AG09319 (cell line): ENCODE measurements around the gene YIPF1.

Source experiments
- DNase-seq: peaks from one replicate; pipeline ENCODE4 v3.0.0-alpha.2; 2010; ENCODE audit warnings: low read depth; ENCODE audit errors: extremely low read depth
- CTCF ChIP-seq: IDR thresholded peaks from 2 replicates; pipeline ENCODE4 v1.5.1; 2011; ENCODE audit warnings: low read depth, mild to moderate bottlenecking, inconsistent platforms, low read length, moderate library complexity

The YIPF1 gene

DNA sequence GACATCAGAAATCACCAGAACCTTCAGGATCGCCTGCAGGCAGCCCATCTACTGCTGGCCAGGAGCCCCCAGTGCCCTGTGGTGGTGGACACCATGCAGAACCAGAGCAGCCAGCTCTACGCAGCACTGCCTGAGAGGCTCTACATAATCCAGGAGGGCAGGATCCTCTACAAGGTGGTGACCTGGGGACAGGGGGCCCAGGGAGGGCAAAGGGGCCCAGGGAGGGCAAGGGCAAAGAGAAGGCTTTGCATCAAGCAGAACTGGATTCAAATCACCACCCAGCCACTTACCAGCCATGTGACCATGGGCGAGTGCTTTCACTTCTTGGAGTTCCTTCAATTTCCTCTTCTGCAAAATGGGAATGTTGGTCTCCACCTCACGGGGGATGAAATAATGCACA lies 16.5 kb upstream of the YIPF1 start:
- no peak for TF ChIP-seq CTCF
- DNase-seq: no peak

- TF ChIP-seq CTCF: no peak
- no peak for DNase-seq
Measured at GRCh38 chr1:53905509-53905908, 15.9 kb upstream of the YIPF1 start.

DNA sequence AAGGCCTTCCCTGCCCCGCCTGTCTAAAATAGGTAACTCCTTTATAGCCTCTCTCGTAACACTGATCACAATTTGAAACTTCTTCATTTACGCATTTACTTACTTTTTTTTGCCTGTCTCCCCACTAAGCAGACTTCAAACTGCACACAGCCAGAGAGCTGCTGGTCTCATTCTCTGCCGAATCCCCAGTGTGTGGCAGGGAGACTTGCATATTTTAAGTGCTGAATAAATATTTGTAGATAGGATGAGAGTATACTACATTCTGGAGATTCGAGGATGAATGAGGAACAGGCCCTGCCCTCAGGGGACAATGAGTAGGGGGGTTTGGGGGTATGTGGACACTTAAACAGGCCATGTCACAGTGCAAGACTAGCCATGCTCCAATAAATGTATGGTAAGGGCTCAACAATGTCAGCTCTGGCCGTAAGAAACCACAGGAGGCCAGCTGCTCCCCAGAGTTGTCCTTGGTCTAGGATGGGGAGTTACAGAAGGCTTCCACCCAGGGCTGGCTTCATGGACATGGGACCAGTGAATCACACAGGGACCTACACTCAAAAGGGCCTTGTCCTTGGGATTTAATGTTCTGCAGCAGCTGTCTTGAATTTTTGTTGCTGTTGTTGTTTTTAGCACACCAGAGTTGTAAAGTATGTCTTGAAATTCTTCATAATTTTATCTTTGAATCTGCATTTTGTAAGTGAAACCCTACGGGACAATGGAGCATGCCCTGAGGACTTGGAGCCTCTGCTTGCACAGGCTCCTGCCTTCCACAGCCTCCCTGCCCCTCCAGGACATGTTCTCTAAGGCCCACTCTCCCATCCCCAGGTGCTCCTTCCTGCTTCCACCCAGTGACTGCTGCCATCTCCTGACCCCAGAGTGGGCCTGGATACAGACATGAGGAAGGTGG lies 12.9 kb upstream of the YIPF1 start:
- no peak for TF ChIP-seq CTCF
- no peak for DNase-seq

GRCh38 chr1:53899708-53900107 lies 10.1 kb upstream of the YIPF1 start:
- no peak for DNase-seq
- TF ChIP-seq CTCF: no peak

DNA sequence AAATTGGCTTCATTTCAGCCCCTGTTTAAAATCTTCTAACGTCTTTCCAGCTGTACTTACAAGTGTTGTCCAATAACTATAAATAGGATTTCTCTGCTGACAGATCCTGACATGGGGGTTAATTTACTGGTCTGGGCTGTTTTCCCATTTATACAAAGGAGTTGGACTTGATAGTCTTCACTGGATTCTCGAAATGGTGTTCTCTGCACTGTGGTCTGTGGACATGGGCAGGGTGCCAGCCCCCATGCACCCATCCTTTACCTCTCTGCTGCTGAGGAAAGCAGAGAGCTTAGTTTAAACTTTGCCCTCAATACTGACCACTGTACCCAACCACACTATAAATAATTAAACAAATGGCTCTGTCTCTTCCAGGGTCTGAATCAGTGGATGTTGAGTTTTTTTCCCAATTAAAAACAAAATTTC lies 9.6 kb upstream of the YIPF1 start:
- TF ChIP-seq CTCF: no peak
- DNase-seq: peak; percentile 56

- no peak for TF ChIP-seq CTCF
- peak; percentile 89 for DNase-seq
Measured at GRCh38 chr1:53896635-53897229, 7.1 kb upstream of the YIPF1 start.

- DNase-seq: no peak
- no peak for TF ChIP-seq CTCF
Measured at GRCh38 chr1:53895421-53895820, 5.8 kb upstream of the YIPF1 start.
